WERI-Rb-1 (cell line): ENCODE measurements around the gene ANO6.
A peak's percentile ranks its signal among the peaks of the same experiment; 100 is the strongest.
"Not testable (repeated sequence)": the region's sequence is repeated elsewhere in the genome, so short reads cannot be mapped to it uniquely, and the experiment has no call there.

ENCODE experiments used
- DNase-seq: peaks from one replicate; pipeline ENCODE4 v3.0.0-alpha.2; 2020
- H3K27ac ChIP-seq: fragments of 250-450 bp; sonication (Bioruptor Pico); 2 replicates; pipeline ENCODE4 v1.5.1; 2020; ENCODE audit warnings: mild to moderate bottlenecking, moderate library complexity
- H3K27me3 ChIP-seq: fragments of 250-450 bp; sonication (Bioruptor Pico); 2 replicates; pipeline ENCODE4 v1.5.1; 2021; ENCODE audit warnings: mild to moderate bottlenecking, low read depth, moderate library complexity; ENCODE audit not compliant: insufficient read depth, severe bottlenecking
- H3K36me3 ChIP-seq: fragments of 250-450 bp; sonication (Bioruptor Pico); 2 replicates; pipeline ENCODE4 v1.5.1; 2020; ENCODE audit warnings: mild to moderate bottlenecking, moderate library complexity
- H3K4me3 ChIP-seq: 2 replicates; pipeline ENCODE4 v1.5.1; 2011; ENCODE audit warnings: low read depth, mild to moderate bottlenecking, control low read depth, low read length
- H3K9me3 ChIP-seq: fragments of 250-450 bp; sonication (Bioruptor Pico); 2 replicates; pipeline ENCODE4 v1.5.1; 2021; ENCODE audit warnings: mild to moderate bottlenecking, moderate library complexity; ENCODE audit not compliant: severe bottlenecking
- CTCF ChIP-seq: IDR thresholded peaks from 2 replicates; pipeline ENCODE4 v1.5.1; 2011; ENCODE audit warnings: low read depth, mild to moderate bottlenecking, control low read depth, inconsistent platforms, low read length

Gene ANO6

GRCh38 chr12:45260104-45260815 lies 44.4 kb downstream of the ANO6 start:
- no peak overlapping the region for H3K27ac ChIP-seq

GRCh38 chr12:45260854-45261253 lies 45.0 kb downstream of the ANO6 start:
- no peak for DNase-seq
- no peak for TF ChIP-seq CTCF

More at GRCh38 chr12:45260104-45260815, 44.4 kb downstream of the ANO6 start:
- Histone ChIP-seq H3K36me3 (no peaks in the 10 kb centered on the region), H3K27me3 (no peaks in the 10 kb centered on the region), H3K4me3 (no peak overlapping the region), H3K9me3 (no peaks in the 10 kb centered on the region)
- no peak for DNase-seq
- TF ChIP-seq CTCF = no peak

GRCh38 chr12:45262185-45262584 lies 46.3 kb downstream of the ANO6 start:
- not testable (repeated sequence) for H3K9me3 ChIP-seq, H3K4me3 ChIP-seq, DNase-seq, H3K27me3 ChIP-seq, H3K27ac ChIP-seq, H3K36me3 ChIP-seq

More at GRCh38 chr12:45260854-45261253, 45.0 kb downstream of the ANO6 start:
- Histone ChIP-seq H3K27me3 (no peaks in the 10 kb centered on the region), H3K4me3 (no peak overlapping the region), H3K9me3 (no peaks in the 10 kb centered on the region), H3K36me3 (no peaks in the 10 kb centered on the region), H3K27ac (no peak overlapping the region)

GRCh38 chr12:45263587-45263986 lies 47.7 kb downstream of the ANO6 start:
- no peak for TF ChIP-seq CTCF
- Histone ChIP-seq H3K9me3 (no peaks in the 10 kb centered on the region), H3K27me3 (no peaks in the 10 kb centered on the region), H3K36me3 (no peaks in the 10 kb centered on the region), H3K4me3 (no peak overlapping the region), H3K27ac (no peak overlapping the region)
- no peak for DNase-seq

GRCh38 chr12:45268672-45269411 lies 52.9 kb downstream of the ANO6 start:
- Histone ChIP-seq H3K36me3 (no peaks in the 10 kb centered on the region), H3K4me3 (no peak overlapping the region), H3K27ac (no peak overlapping the region), H3K9me3 (no peaks in the 10 kb centered on the region), H3K27me3 (no peaks in the 10 kb centered on the region)
- peak; percentile 45 for DNase-seq
- TF ChIP-seq CTCF = no peak

- TF ChIP-seq CTCF = no peak
- H3K9me3 ChIP-seq = no peaks in the 10 kb centered on the region
- H3K27me3 ChIP-seq = no peaks in the 10 kb centered on the region
- no peak overlapping the region for H3K4me3 ChIP-seq
- no peak overlapping the region for H3K27ac ChIP-seq
- DNase-seq = no peak
- H3K36me3 ChIP-seq = no peaks in the 10 kb centered on the region
These were observed 53.5 kb downstream of the ANO6 start for GRCh38 chr12:45269412-45269751.
